ENCODE results near the gene TTYH1.

Gene TTYH1

GRCh38 chr19:54399189-54399588 lies 16.1 kb upstream of the TTYH1 start:
- Histone ChIP-seq H3K9ac (ENCODE audit: low read length) (no peak overlapping the region), H3K27ac (ENCODE audit: low read length) (no peak overlapping the region), H3K4me1 (ENCODE audit: low read length) (0 out of 2 replicates have a peak, but pooled peaks cover 3% of the 10 kb centered on the region), H2AFZ (ENCODE audit: low read depth, low read length) (no peak overlapping the region), H3K79me2 (ENCODE audit: low read length) (no peaks in the 10 kb centered on the region), H3K27me3 (ENCODE audit: low read depth, low read length) (peaks cover 9% of the 10 kb centered on the region; the same call in 1 of the 2 replicates), H3K36me3 (replicated peaks; ENCODE audit: low read depth, low read length) (no peaks in the 10 kb centered on the region), H4K20me1 (ENCODE audit: insufficient read depth, low read length) (no peaks in the 10 kb centered on the region), H3K9me3 (ENCODE audit: insufficient read depth, low read length) (no peaks in the 10 kb centered on the region), H3K4me2 (ENCODE audit: low read length) (no peak overlapping the region), H3K4me3 (ENCODE audit: low read length) (no peak overlapping the region)
- TF ChIP-seq CTCF (IDR thresholded peaks at IDR 0.05; ENCODE audit: low read depth, low read length) (no peak), EZH2phosphoT487 (IDR thresholded peaks at IDR 0.05; ENCODE audit: low read depth) (no peak)

DNA sequence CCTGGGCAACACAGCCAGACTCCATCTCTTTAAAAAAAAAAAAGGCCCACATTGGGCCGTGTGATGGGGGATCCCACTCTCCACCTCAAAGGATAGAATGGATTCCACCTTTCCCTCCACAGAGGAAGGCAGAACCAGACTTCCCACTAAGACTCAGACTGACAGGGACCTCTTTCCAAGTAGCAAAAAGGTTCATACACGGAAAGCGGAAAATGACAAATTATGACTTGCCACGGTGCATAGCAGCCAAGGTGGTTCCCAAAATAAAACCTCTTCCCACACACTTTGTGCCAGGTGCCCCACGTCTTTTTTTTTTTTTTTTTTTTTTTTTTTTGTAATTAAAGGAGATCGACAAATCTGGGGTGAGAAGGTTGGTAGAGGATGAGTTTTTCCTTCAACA lies 14.4 kb upstream of the TTYH1 start:
- Histone ChIP-seq H3K79me2 (ENCODE audit: low read length) (no peaks in the 10 kb centered on the region), H4K20me1 (ENCODE audit: insufficient read depth, low read length) (no peaks in the 10 kb centered on the region), H3K27me3 (ENCODE audit: low read depth, low read length) (peaks cover 9% of the 10 kb centered on the region; the same call in 1 of the 2 replicates), H3K36me3 (replicated peaks; ENCODE audit: low read depth, low read length) (no peaks in the 10 kb centered on the region), H3K9ac (ENCODE audit: low read length) (no peak overlapping the region), H3K9me3 (ENCODE audit: insufficient read depth, low read length) (no peaks in the 10 kb centered on the region), H2AFZ (ENCODE audit: low read depth, low read length) (no peak overlapping the region), H3K4me1 (ENCODE audit: low read length) (no peaks in the 10 kb centered on the region), H3K4me3 (ENCODE audit: low read length) (no peak overlapping the region), H3K4me2 (ENCODE audit: low read length) (no peak overlapping the region), H3K27ac (ENCODE audit: low read length) (no peak overlapping the region)
- no peak for TF ChIP-seq CTCF (IDR thresholded peaks at IDR 0.05; ENCODE audit: low read depth, low read length)
- no peak for TF ChIP-seq EZH2phosphoT487 (IDR thresholded peaks at IDR 0.05; ENCODE audit: low read depth)

DNA sequence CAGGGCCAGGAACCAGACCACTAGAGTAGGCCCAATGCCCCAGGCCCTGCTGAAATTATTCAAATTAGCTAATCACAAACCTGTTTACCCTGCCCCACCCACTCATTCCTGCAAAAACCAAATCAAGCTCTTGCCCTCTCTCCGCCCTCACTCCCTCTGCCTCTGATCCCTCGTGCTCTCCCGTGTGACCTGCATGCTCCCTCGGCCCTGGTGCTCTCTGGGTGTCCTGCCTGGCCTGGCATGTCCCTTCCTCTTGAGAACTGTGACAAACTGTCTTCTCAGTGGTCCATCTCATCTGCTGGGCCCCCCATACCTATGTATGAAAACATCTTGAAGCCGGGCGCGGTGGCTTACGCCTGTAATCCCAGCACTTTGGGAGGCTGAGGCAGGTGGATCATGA lies 12.2 kb upstream of the TTYH1 start:
- Histone ChIP-seq H3K27me3 (ENCODE audit: low read depth, low read length) (peaks cover 9% of the 10 kb centered on the region; the same call in 1 of the 2 replicates), H3K4me3 (ENCODE audit: low read length) (no peak overlapping the region), H3K9ac (ENCODE audit: low read length) (no peak overlapping the region), H4K20me1 (ENCODE audit: insufficient read depth, low read length) (no peaks in the 10 kb centered on the region), H2AFZ (ENCODE audit: low read depth, low read length) (no peak overlapping the region), H3K79me2 (ENCODE audit: low read length) (no peaks in the 10 kb centered on the region), H3K4me1 (ENCODE audit: low read length) (no peaks in the 10 kb centered on the region), H3K9me3 (ENCODE audit: insufficient read depth, low read length) (no peaks in the 10 kb centered on the region), H3K27ac (ENCODE audit: low read length) (no peak overlapping the region), H3K36me3 (replicated peaks; ENCODE audit: low read depth, low read length) (no peaks in the 10 kb centered on the region), H3K4me2 (ENCODE audit: low read length) (no peak overlapping the region)
- TF ChIP-seq CTCF (IDR thresholded peaks at IDR 0.05; ENCODE audit: low read depth, low read length) (no peak), EZH2phosphoT487 (IDR thresholded peaks at IDR 0.05; ENCODE audit: low read depth) (no peak)

GRCh38 chr19:54405628-54406027 lies 9.6 kb upstream of the TTYH1 start:
- TF ChIP-seq CTCF (IDR thresholded peaks at IDR 0.05; ENCODE audit: low read depth, low read length): no peak
- TF ChIP-seq EZH2phosphoT487 (IDR thresholded peaks at IDR 0.05; ENCODE audit: low read depth): no peak
- Histone ChIP-seq H3K4me1 (ENCODE audit: low read length) (no peaks in the 10 kb centered on the region), H3K36me3 (replicated peaks; ENCODE audit: low read depth, low read length) (no peaks in the 10 kb centered on the region), H3K27ac (ENCODE audit: low read length) (no peak overlapping the region), H2AFZ (ENCODE audit: low read depth, low read length) (no peak overlapping the region), H3K79me2 (ENCODE audit: low read length) (no peaks in the 10 kb centered on the region), H4K20me1 (ENCODE audit: insufficient read depth, low read length) (no peaks in the 10 kb centered on the region), H3K4me2 (ENCODE audit: low read length) (no peak overlapping the region), H3K27me3 (ENCODE audit: low read depth, low read length) (peaks cover 5% of the 10 kb centered on the region; the same call in 1 of the 2 replicates), H3K9ac (ENCODE audit: low read length) (no peak overlapping the region), H3K9me3 (ENCODE audit: insufficient read depth, low read length) (0 out of 2 replicates have a peak, but pooled peaks cover 2% of the 10 kb centered on the region), H3K4me3 (ENCODE audit: low read length) (no peak overlapping the region)
